ENCODE results near the gene CECR2.

DNA sequence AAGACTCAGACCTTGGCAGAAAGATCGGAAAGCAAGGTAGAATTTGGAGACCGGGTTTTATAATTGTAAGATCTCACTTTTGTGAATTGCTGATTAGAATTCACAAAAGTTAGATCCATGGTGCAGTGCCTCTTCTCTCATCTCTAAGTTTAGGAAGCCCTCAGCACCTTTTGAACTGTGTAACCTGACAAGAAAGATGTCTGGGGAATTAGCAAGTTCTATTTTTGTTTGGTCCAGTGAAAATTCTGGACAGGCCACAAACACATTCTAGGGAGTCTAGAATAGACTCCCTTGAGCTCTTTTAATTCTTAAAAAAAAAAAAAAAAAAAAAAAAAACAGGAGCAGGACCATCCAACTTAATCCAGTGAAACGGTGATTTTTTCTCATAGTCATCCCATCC, 66.1 kb downstream of the CECR2 start:
- TF ChIP-seq CTCF (IDR thresholded peaks at IDR 0.05; ENCODE audit: borderline replicate concordance, extremely low read depth, low read length, poor library complexity, severe bottlenecking) (no peak), EZH2 (IDR thresholded peaks at IDR 0.05; ENCODE audit: borderline replicate concordance, low read depth, low read length, severe bottlenecking) (no peak)
